Measurements from ENCODE around the gene SDF2L1. TPM values are rescaled to one million over a fixed set of nuclear protein-coding genes. Genes with fewer than 3 reads are reported as not detected.

SDF2L1 gene
- total and polyA plus RNA-seq, 2 of the 13 experiments (the other 11 are each of a cell fraction or from before 2014, with no cell fraction given), result 18.0 to 57.4 TPM

GRCh38 chr22:21657360-21658032, 15.4 kb downstream of the SDF2L1 start (continued):
- TF ChIP-seq HNRNPK (IDR thresholded peaks at IDR 0.05; ENCODE audit: low read depth, low read length, poor library complexity, severe bottlenecking) (peak; percentile 57), PRPF4 (IDR thresholded peaks at IDR 0.05; ENCODE audit: low read depth, low read length, poor library complexity, severe bottlenecking) (no peak), NFYB (CRISPR knock-in tag; IDR thresholded peaks at IDR 0.05) (peak; percentile 62), KLF9 (CRISPR knock-in tag; IDR thresholded peaks at IDR 0.05; ENCODE audit: low read depth) (no peak), GPBP1L1 (CRISPR knock-in tag; IDR thresholded peaks at IDR 0.05) (no peak), ZNF644 (CRISPR knock-in tag; IDR thresholded peaks at IDR 0.05; ENCODE audit: low read depth) (no peak), AHR (CRISPR knock-in tag; IDR thresholded peaks at IDR 0.05) (0 out of 2 replicates have a peak, but pooled peaks have one; percentile 15), IKZF4 (CRISPR knock-in tag; IDR thresholded peaks at IDR 0.05; ENCODE audit: borderline replicate concordance, low read depth, not compliant biosample characterization) (no peak), ZNF777 (CRISPR knock-in tag; IDR thresholded peaks at IDR 0.05) (peak; percentile 100), BCL6 (CRISPR knock-in tag; IDR thresholded peaks at IDR 0.05) (0 out of 2 replicates have a peak, but pooled peaks have one; percentile 19), TERF1 (CRISPR knock-in tag; IDR thresholded peaks at IDR 0.05) (no peak), ZBTB1 (CRISPR knock-in tag; IDR thresholded peaks at IDR 0.05; ENCODE audit: borderline replicate concordance) (no peak), MIER2 (CRISPR knock-in tag; IDR thresholded peaks at IDR 0.05) (no peak), ARHGAP35 (CRISPR knock-in tag; IDR thresholded peaks at IDR 0.05; ENCODE audit: borderline replicate concordance) (no peak; the same call in 1 of the 2 replicates), PAF1 (CRISPR knock-in tag; IDR thresholded peaks at IDR 0.05) (no peak), PRMT3 (CRISPR knock-in tag; IDR thresholded peaks at IDR 0.05; ENCODE audit: borderline replicate concordance, low read depth) (0 out of 2 replicates have a peak, but pooled peaks have one; percentile 24), ZBTB20 (CRISPR knock-in tag; IDR thresholded peaks at IDR 0.05; ENCODE audit: borderline replicate concordance, low read depth) (peak; percentile 31; the same call in 1 of the 2 replicates), RFX3 (CRISPR knock-in tag; IDR thresholded peaks at IDR 0.05) (no peak), RBFOX2 (IDR thresholded peaks at IDR 0.05; ENCODE audit: low read depth, low read length) (peak; percentile 89), FOXC1 (CRISPR knock-in tag; IDR thresholded peaks at IDR 0.05; ENCODE audit: borderline replicate concordance) (peak; percentile 62; the same call in 1 of the 2 replicates), SP4 (CRISPR knock-in tag; IDR thresholded peaks at IDR 0.05) (peak; percentile 68; the same call in 1 of the 2 replicates), ZNF564 (CRISPR knock-in tag; IDR thresholded peaks at IDR 0.05) (peak; percentile 9; the same call in 1 of the 2 replicates), ZNF629 (CRISPR knock-in tag; conservative IDR thresholded peaks at IDR 0.05) (peak; percentile 32), ZSCAN21 (CRISPR knock-in tag; IDR thresholded peaks at IDR 0.05; ENCODE audit: borderline replicate concordance) (peak; percentile 14), ZFX (CRISPR knock-in tag; IDR thresholded peaks at IDR 0.05; ENCODE audit: low read depth) (peak; percentile 64), ELF3 (CRISPR knock-in tag; IDR thresholded peaks at IDR 0.05) (no peak), UBTF (CRISPR knock-in tag; IDR thresholded peaks at IDR 0.05) (peak; percentile 64; the same call in 1 of the 2 replicates)
